ENCODE measurements around the gene ITIH5.

GRCh38 chr10:7689591-7689990, 22.8 kb upstream of the ITIH5 start:
- no peak for TF ChIP-seq ATF3 (CRISPR knock-in tag; IDR thresholded peaks at IDR 0.05)
- no peak for TF ChIP-seq POLR2A (IDR thresholded peaks at IDR 0.05; ENCODE audit: insufficient read depth in 1 of 2, low read depth in 2 of 2, low read length in 2 of 2)
- TF ChIP-seq BCL6 (CRISPR knock-in tag; IDR thresholded peaks at IDR 0.05): no peak
- TF ChIP-seq CREB1 (IDR thresholded peaks at IDR 0.05): no peak
- no peak for TF ChIP-seq CREB1 (CRISPR knock-in tag; IDR thresholded peaks at IDR 0.05)
- TF ChIP-seq CTCF (CRISPR knock-in tag; IDR thresholded peaks at IDR 0.05): no peak
- TF ChIP-seq ZNF580 (CRISPR knock-in tag; IDR thresholded peaks at IDR 0.05; ENCODE audit: borderline replicate concordance, low read depth): no peak
- no peak for TF ChIP-seq NFIC (IDR thresholded peaks at IDR 0.05; ENCODE audit: low read length)
- TF ChIP-seq IRF1 (CRISPR knock-in tag; IDR thresholded peaks at IDR 0.05; ENCODE audit: low read depth): no peak
- no peak for TF ChIP-seq NFYB (CRISPR knock-in tag; IDR thresholded peaks at IDR 0.05)
- no peak for TF ChIP-seq ZNF720 (CRISPR knock-in tag; IDR thresholded peaks at IDR 0.05)
- no peak for TF ChIP-seq RBM39 (IDR thresholded peaks at IDR 0.05; ENCODE audit: low read depth, low read length, poor library complexity, severe bottlenecking)
- no peak for TF ChIP-seq SMC3 (IDR thresholded peaks at IDR 0.05; ENCODE audit: low read length)
- no peak for TF ChIP-seq CHD2 (IDR thresholded peaks at IDR 0.05; ENCODE audit: low read depth, low read length)
- no peak for TF ChIP-seq ZNF558 (CRISPR knock-in tag; IDR thresholded peaks at IDR 0.05; ENCODE audit: borderline replicate concordance)
